Ovary (tissue), 3 donors: ENCODE results near the gene CCT8.

ENCODE experiments used
- EP300 ChIP-seq: sonication (generic); formaldehyde crosslinking; IDR thresholded peaks from one replicate; pipeline ENCODE4 v1.6.1; 2017; ENCODE audit warnings: antibody characterized with exemption
- POLR2A ChIP-seq: fragments of 450-650 bp; IDR thresholded peaks from one replicate; pipeline ENCODE4 v1.6.1; 2017; ENCODE audit warnings: antibody characterized with exemption, mild to moderate bottlenecking, moderate library complexity
- TF ChIP-seq, protein P1 (sequence below), 3 donors: fragments of 450-650 bp in 2 of 3; fragments of 200-600 bp in 1 of 3; IDR thresholded peaks; one replicate each; pipeline versions ENCODE4 v1.5.1 to v1.8.0; 2016 to 2022; ENCODE audit warnings: antibody characterized with exemption in 3 of 3, mild to moderate bottlenecking in 1 of 3
- donor health status: DM: no; HTN: no; CAD: no.

DNA sequence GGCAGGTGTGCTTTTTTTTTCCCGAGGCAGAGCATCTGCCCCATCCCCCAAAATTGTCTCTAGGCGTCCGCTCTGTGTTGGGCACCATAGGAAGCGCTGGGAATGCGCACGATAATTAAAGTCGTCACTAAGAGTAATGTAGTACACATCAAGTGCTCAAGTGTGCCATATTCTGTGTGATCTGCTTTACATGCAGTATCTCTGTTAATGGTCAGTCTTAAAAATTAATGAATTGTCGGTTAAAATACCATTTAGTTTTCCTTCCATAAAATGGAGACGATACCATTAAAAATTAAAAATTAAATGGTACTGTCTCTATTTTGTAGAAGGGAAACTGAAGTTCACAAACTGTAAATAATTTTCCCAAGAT is 544 bp upstream of the CCT8 start:
- TF ChIP-seq, protein P1, sequence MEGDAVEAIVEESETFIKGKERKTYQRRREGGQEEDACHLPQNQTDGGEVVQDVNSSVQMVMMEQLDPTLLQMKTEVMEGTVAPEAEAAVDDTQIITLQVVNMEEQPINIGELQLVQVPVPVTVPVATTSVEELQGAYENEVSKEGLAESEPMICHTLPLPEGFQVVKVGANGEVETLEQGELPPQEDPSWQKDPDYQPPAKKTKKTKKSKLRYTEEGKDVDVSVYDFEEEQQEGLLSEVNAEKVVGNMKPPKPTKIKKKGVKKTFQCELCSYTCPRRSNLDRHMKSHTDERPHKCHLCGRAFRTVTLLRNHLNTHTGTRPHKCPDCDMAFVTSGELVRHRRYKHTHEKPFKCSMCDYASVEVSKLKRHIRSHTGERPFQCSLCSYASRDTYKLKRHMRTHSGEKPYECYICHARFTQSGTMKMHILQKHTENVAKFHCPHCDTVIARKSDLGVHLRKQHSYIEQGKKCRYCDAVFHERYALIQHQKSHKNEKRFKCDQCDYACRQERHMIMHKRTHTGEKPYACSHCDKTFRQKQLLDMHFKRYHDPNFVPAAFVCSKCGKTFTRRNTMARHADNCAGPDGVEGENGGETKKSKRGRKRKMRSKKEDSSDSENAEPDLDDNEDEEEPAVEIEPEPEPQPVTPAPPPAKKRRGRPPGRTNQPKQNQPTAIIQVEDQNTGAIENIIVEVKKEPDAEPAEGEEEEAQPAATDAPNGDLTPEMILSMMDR (IDR thresholded peaks at IDR 0.05), result no peak
- TF ChIP-seq EP300 (no peak), POLR2A (no peak)
